Measurements from ENCODE around the gene GOLT1B. TPM values are rescaled to one million over a fixed set of nuclear protein-coding genes. Genes with fewer than 3 reads are reported as not detected.

The GOLT1B gene
- total RNA-seq, 4 donors from 2014 or later: 12.1 to 20.4 (median 17.1) TPM

GRCh38 chr12:21483531-21483930 is 18.1 kb upstream of the GOLT1B start:
- Histone ChIP-seq H3K9me3 (no peaks in the 10 kb centered on the region), H3K36me3 (peaks cover 0 to 69% (median 5%) of the 10 kb centered on the region in 3 donors), H3K27me3 (no peaks in the 10 kb centered on the region), H3K27ac (no peak overlapping the region), H3K4me3 (no peak overlapping the region), H3K4me1 (no peaks in the 10 kb centered on the region)
- TF ChIP-seq POLR2A (IDR thresholded peaks at IDR 0.05): no peak
- TF ChIP-seq, protein P1, sequence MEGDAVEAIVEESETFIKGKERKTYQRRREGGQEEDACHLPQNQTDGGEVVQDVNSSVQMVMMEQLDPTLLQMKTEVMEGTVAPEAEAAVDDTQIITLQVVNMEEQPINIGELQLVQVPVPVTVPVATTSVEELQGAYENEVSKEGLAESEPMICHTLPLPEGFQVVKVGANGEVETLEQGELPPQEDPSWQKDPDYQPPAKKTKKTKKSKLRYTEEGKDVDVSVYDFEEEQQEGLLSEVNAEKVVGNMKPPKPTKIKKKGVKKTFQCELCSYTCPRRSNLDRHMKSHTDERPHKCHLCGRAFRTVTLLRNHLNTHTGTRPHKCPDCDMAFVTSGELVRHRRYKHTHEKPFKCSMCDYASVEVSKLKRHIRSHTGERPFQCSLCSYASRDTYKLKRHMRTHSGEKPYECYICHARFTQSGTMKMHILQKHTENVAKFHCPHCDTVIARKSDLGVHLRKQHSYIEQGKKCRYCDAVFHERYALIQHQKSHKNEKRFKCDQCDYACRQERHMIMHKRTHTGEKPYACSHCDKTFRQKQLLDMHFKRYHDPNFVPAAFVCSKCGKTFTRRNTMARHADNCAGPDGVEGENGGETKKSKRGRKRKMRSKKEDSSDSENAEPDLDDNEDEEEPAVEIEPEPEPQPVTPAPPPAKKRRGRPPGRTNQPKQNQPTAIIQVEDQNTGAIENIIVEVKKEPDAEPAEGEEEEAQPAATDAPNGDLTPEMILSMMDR (IDR thresholded peaks at IDR 0.05): no peak
- intact Hi-C loops (cut with DNase I): no loop called here
- 74 to 90% methylated on average over 3 of the region's 3 CpGs for WGBS, 2 donors
- DNase-seq: no peak

DNA sequence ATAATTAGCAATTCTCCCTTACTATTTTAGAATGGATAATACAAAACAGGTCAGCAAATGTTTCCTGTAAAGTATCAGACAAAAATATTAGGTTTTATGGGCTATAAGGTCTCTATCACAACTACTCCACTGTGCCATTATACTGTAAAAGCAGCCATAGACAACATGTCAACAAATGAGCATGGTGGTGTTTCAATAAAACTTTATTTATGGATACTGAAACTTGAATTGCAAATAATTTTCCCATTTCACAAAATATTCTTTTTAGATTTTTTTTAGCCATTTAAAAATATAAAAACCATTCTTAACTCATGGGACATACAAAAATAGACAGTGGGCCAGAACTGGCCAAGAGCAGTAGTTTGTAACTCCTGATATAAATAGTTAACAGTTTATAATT is 15.6 kb upstream of the GOLT1B start:
- Histone ChIP-seq H3K27me3 (no peaks in the 10 kb centered on the region), H3K36me3 (peaks cover 0 to 69% (median 0%) of the 10 kb centered on the region in 3 donors), H3K27ac (no peak overlapping the region), H3K4me1 (no peaks in the 10 kb centered on the region), H3K9me3 (no peaks in the 10 kb centered on the region), H3K4me3 (no peak overlapping the region)
- intact Hi-C loops (cut with DNase I): no loop called here
- no peak for DNase-seq
- no peak for TF ChIP-seq POLR2A (IDR thresholded peaks at IDR 0.05)
- TF ChIP-seq, protein P1 (IDR thresholded peaks at IDR 0.05): no peak

GRCh38 chr12:21499765-21500164 is 1.8 kb upstream of the GOLT1B start:
- Histone ChIP-seq H3K27me3 (no peaks in the 10 kb centered on the region), H3K9me3 (no peaks in the 10 kb centered on the region), H3K4me3 (no peak overlapping the region), H3K27ac (no peak overlapping the region), H3K36me3 (peaks cover 0 to 43% (median 0%) of the 10 kb centered on the region in 3 donors), H3K4me1 (peaks cover 8 to 53% (median 20%) of the 10 kb centered on the region in 3 donors)
- WGBS, 2 donors: 59 to 72% methylated on average over 2 of the region's 2 CpGs
- no peak for TF ChIP-seq POLR2A (IDR thresholded peaks at IDR 0.05)
- TF ChIP-seq, protein P1 (IDR thresholded peaks at IDR 0.05): no peak
- DNase-seq: no peak
- intact Hi-C loops (cut with DNase I): no loop called here

GRCh38 chr12:21500786-21501257 is 767 bp upstream of the GOLT1B start:
- TF ChIP-seq, protein P1 (IDR thresholded peaks at IDR 0.05): peak in 1 of 6 experiments; percentile 6
- no peak for TF ChIP-seq POLR2A (IDR thresholded peaks at IDR 0.05)
- Histone ChIP-seq H3K4me1 (peaks cover 8 to 59% (median 20%) of the 10 kb centered on the region in 3 donors), H3K27me3 (no peaks in the 10 kb centered on the region), H3K4me3 (peak overlapping the region; percentile 79 to 99 (median 82)), H3K9me3 (no peaks in the 10 kb centered on the region), H3K36me3 (peaks cover 0 to 33% (median 0%) of the 10 kb centered on the region in 3 donors), H3K27ac (peak overlapping the region; percentile 87 to 92 (median 88))
- WGBS, 2 donors: 3 to 16% methylated on average over 8 of the region's 8 CpGs
- DNase-seq: no peak
- intact Hi-C loops (cut with DNase I): no loop called here

- H3K4me3 ChIP-seq: peak overlapping the region; percentile 79 to 99 (median 82)
- peak overlapping the region; percentile 87 to 94 (median 90) for H3K27ac ChIP-seq
- intact Hi-C loops (cut with DNase I): no loop called here
- H3K4me1 ChIP-seq: peaks cover 8 to 59% (median 20%) of the 10 kb centered on the region in 3 donors
- peaks cover 0 to 22% (median 0%) of the 10 kb centered on the region in 3 donors for H3K36me3 ChIP-seq
- no peak for DNase-seq
- TF ChIP-seq, protein P1 (IDR thresholded peaks at IDR 0.05): no peak
- no peak for TF ChIP-seq POLR2A (IDR thresholded peaks at IDR 0.05)
- WGBS, 2 donors: 0 to 2% methylated on average over 6 to 12 of the region's 14 CpGs
- no peaks in the 10 kb centered on the region for H3K27me3 ChIP-seq
- no peaks in the 10 kb centered on the region for H3K9me3 ChIP-seq
These were observed 541 bp downstream of the GOLT1B start for GRCh38 chr12:21502164-21502496.
